H1 (cell line): ENCODE results near the gene CARD14.

Source experiments
- CEBPB ChIP-seq: IDR thresholded peaks from 2 replicates; pipeline ENCODE4 v1.6.1; 2012; ENCODE audit warnings: low read depth, low read length
- CTCF ChIP-seq, 3 experiments: IDR thresholded peaks; 1 replicate in 2 of 3; 2 replicates in 1 of 3; pipeline versions ENCODE4 v1.5.1 to v1.6.1; 2011; ENCODE audit warnings: low read length in 3 of 3, mild to moderate bottlenecking in 3 of 3, inconsistent platforms in 2 of 3, low read depth in 1 of 3, moderate library complexity in 1 of 3; ENCODE audit not compliant: insufficient read depth in 1 of 3; ENCODE audit errors: control extremely low read depth in 1 of 3
- EGR1 ChIP-seq: IDR thresholded peaks from 2 replicates; pipeline ENCODE4 v1.6.1; 2011; ENCODE audit warnings: low read depth, low read length, borderline replicate concordance
- EP300 ChIP-seq, 2 experiments: IDR thresholded peaks; 1 replicate in 1 of 2; 2 replicates in 1 of 2; pipeline ENCODE4 v1.6.1; 2011 to 2012; ENCODE audit warnings: low read depth in 2 of 2, low read length in 2 of 2, mild to moderate bottlenecking in 2 of 2, borderline replicate concordance in 1 of 2, inconsistent platforms in 1 of 2, moderate library complexity in 1 of 2
- HDAC2 ChIP-seq, 2 experiments: fragments of 300-600 bp in 1 of 2; sonication (generic) in 1 of 2; IDR thresholded peaks; 2 replicates each; pipeline ENCODE4 v1.6.1; 2011 to 2012; ENCODE audit warnings: low read depth in 2 of 2, low read length in 2 of 2, mild to moderate bottlenecking in 2 of 2, moderate library complexity in 2 of 2, borderline replicate concordance in 1 of 2, inconsistent platforms in 1 of 2
- KDM1A ChIP-seq: fragments of 200-600, 300-600 bp; sonication (generic); IDR thresholded peaks from 2 replicates; pipeline ENCODE4 v1.7.1; 2016; ENCODE audit warnings: mild to moderate bottlenecking, low read length, borderline replicate concordance
- MAFK ChIP-seq: IDR thresholded peaks from 2 replicates; pipeline ENCODE4 v1.6.1; 2012; ENCODE audit warnings: low read depth, mild to moderate bottlenecking, improper control_type of control experiment, low read length
- POLR2A ChIP-seq, 2 experiments: IDR thresholded peaks; 1 replicate in 1 of 2; 2 replicates in 1 of 2; pipeline ENCODE4 v1.6.1; 2011; ENCODE audit warnings: low read depth in 2 of 2, low read length in 2 of 2, mild to moderate bottlenecking in 2 of 2; ENCODE audit errors: control extremely low read depth in 1 of 2
- POLR2AphosphoS5 ChIP-seq: IDR thresholded peaks from 2 replicates; pipeline ENCODE4 v1.6.1; 2011; ENCODE audit warnings: low read depth, low read length
- SRF ChIP-seq: IDR thresholded peaks from 2 replicates; pipeline ENCODE4 v1.6.1; 2011; ENCODE audit warnings: mild to moderate bottlenecking, low read depth, low read length, moderate library complexity

GRCh38 chr17:80212109-80212508, 42.3 kb downstream of the CARD14 start:
- TF ChIP-seq MAFK: no peak
- TF ChIP-seq SRF: no peak
- no peak for TF ChIP-seq CTCF (IDR thresholded peaks at IDR 0.05; ENCODE audit: control extremely low read depth in 1 of 3, insufficient read depth in 1 of 3, low read depth in 1 of 3, low read length in 3 of 3)
- no peak for TF ChIP-seq POLR2AphosphoS5
- TF ChIP-seq CEBPB: no peak
- TF ChIP-seq HDAC2 (IDR thresholded peaks at IDR 0.05; ENCODE audit: borderline replicate concordance in 1 of 2, low read depth in 2 of 2, low read length in 2 of 2): no peak
- no peak for TF ChIP-seq EGR1
- no peak for TF ChIP-seq EP300 (IDR thresholded peaks at IDR 0.05; ENCODE audit: borderline replicate concordance in 1 of 2, low read depth in 2 of 2, low read length in 2 of 2)
- TF ChIP-seq KDM1A: no peak
- TF ChIP-seq POLR2A (IDR thresholded peaks at IDR 0.05; ENCODE audit: control extremely low read depth in 1 of 2, low read depth in 2 of 2, low read length in 2 of 2): no peak
